Measurements from ENCODE around the gene S100A8.
A peak's percentile ranks its signal among the peaks of the same experiment; 100 is the strongest.
"Not testable (repeated sequence)": the region's sequence is repeated elsewhere in the genome, so short reads cannot be mapped to it uniquely, and the experiment has no call there.

Gene S100A8

GRCh38 chr1:153361480-153362109, 29.3 kb downstream of the S100A8 start:
- no peak for DNase-seq (ENCODE audit: low read depth)

GRCh38 chr1:153360592-153361479, 30.0 kb downstream of the S100A8 start:
- no peak for DNase-seq (ENCODE audit: low read depth)

- DNase-seq (ENCODE audit: low read depth): no peak
These were observed 30.7 kb downstream of the S100A8 start for GRCh38 chr1:153360190-153360589.

- DNase-seq (ENCODE audit: low read depth): no peak
These were observed 31.6 kb downstream of the S100A8 start for GRCh38 chr1:153359241-153359640.

- DNase-seq (ENCODE audit: low read depth): no peak
These were observed 32.2 kb downstream of the S100A8 start for GRCh38 chr1:153358691-153358975.

- DNase-seq (ENCODE audit: low read depth): no peak
These were observed 32.8 kb downstream of the S100A8 start, which contains the start of gene S100A9 for GRCh38 chr1:153357853-153358690. S100A9 (plus strand) TSS chr1:153357854; CDS start chr1:153358284, 430 bp downstream.

GRCh38 chr1:153357076-153357852, 33.6 kb downstream of the S100A8 start:
- no peak for DNase-seq (ENCODE audit: low read depth)

GRCh38 chr1:153356392-153357075, 34.3 kb downstream of the S100A8 start:
- no peak for DNase-seq (ENCODE audit: low read depth)

GRCh38 chr1:153355445-153356071, 35.3 kb downstream of the S100A8 start:
- no peak for DNase-seq (ENCODE audit: low read depth)

- no peak for DNase-seq (ENCODE audit: low read depth)
These were observed 36.2 kb downstream of the S100A8 start for GRCh38 chr1:153354515-153355193.

GRCh38 chr1:153353226-153353947, 37.5 kb downstream of the S100A8 start:
- no peak for DNase-seq (ENCODE audit: low read depth)

GRCh38 chr1:153352523-153352922, 38.4 kb downstream of the S100A8 start:
- peak; percentile 32 for DNase-seq (ENCODE audit: low read depth)

- no peak for DNase-seq (ENCODE audit: low read depth)
These were observed 40.4 kb downstream of the S100A8 start for GRCh38 chr1:153350321-153350957.

- DNase-seq (ENCODE audit: low read depth): no peak
These were observed 41.2 kb downstream of the S100A8 start for GRCh38 chr1:153349363-153350320.

GRCh38 chr1:153348511-153349362, 42.1 kb downstream of the S100A8 start, which contains the start of gene PGLYRP4:
PGLYRP4 (minus strand) TSS chr1:153348841; CDS start chr1:153347932, 909 bp downstream.
- DNase-seq (ENCODE audit: low read depth): no peak

GRCh38 chr1:153347856-153348255, 43.0 kb downstream of the S100A8 start:
- no peak for DNase-seq (ENCODE audit: low read depth)

GRCh38 chr1:153347049-153347448, 43.8 kb downstream of the S100A8 start:
- not testable (repeated sequence) for DNase-seq (ENCODE audit: low read depth)
